Middle frontal gyrus (tissue), 1 donor: Measurements from ENCODE around the gene CCDC97.

Source experiments
- DNase-seq: peaks from one replicate; pipeline ENCODE4 v3.0.0-alpha.2; 2015; ENCODE audit warnings: low spot score; ENCODE audit errors: extremely low spot score

CCDC97 gene

GRCh38 chr19:41320185-41320518, 10.2 kb downstream of the CCDC97 start:
- no peak for DNase-seq

- no peak for DNase-seq
These were observed 10.6 kb downstream of the CCDC97 start for GRCh38 chr19:41320568-41320967.

- no peak for DNase-seq
These were observed 11.2 kb downstream of the CCDC97 start for GRCh38 chr19:41321204-41321599.

DNA sequence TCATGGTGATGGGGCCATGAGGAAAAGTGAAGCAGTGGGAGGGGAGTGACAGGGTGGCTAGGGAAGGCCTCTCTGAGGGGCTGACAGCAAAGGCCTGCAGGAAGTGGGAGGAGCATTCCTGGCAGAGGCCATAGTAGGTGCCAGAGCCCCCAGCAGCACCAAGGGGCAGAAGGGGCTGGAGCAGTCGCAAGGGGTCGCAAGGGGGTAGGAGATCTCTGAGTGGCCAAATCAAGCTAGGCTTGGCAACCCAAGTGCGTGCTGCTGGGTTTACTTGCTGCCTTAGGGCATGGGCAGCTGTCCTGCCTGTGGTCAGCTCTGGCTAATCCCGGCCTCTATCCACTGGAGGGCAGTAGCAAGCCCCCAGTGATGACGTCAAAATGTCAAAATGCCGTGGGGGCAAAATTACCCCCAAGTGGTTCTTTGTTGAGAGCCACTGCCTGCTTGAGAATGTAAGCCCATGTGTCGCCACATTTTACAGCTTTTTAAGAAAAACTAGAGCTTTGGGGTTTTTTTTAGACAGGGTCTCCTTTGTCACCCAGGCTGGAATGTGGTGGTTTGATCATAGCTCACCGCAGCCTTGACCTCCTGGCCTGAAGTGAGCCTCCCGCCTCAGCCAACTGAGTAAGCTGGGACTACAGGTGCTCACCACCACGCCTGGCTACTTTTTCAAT, 11.8 kb downstream of the CCDC97 start:
- DNase-seq: no peak

- DNase-seq: no peak
These were observed 12.5 kb downstream of the CCDC97 start for GRCh38 chr19:41322451-41322850.

DNA sequence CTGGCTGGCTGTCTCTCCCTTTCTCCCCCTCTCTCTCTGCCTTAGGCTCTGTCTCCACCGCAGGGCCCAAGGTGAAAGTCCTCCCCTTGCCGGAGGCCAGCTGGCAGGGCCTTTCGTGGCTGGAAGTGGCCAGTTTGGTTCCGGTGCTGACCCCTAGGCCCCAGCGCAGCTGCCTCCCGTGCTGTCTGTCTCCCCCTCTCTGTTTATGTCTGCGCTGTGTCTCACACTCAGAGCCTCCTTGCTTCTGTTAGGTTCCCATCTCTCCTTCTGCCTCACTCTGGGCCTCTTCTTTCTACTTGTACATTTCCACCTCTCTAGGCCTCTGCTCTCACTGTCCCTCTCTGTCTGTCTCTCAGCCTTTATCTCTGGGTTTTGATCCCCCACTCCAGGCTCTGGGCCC, 13.1 kb downstream of the CCDC97 start:
- DNase-seq: no peak

GRCh38 chr19:41323430-41324125, 13.6 kb downstream of the CCDC97 start:
- DNase-seq: no peak

DNA sequence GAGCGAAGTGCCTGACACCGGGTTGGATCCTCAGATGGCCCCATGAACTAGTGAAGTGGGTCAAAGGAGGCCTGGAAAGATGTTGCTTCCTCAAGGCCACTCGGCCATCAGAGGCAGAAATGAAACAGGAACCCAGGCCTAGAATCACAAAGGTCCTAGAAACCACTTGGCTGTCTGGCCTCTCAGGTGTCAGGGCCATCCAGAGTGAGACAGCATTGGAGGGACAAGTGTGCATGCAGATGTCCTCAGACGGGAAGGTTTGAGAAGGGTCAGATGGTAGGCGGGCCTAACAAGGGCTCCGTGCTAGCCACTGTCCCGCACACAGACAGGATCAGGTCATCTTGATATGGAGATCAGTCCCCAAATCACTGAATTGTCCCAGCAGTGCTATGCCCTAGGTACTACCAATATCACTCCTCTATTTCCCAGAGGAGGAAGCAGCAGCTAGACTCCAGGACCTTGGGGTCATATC, 14.3 kb downstream of the CCDC97 start:
- no peak for DNase-seq

DNA sequence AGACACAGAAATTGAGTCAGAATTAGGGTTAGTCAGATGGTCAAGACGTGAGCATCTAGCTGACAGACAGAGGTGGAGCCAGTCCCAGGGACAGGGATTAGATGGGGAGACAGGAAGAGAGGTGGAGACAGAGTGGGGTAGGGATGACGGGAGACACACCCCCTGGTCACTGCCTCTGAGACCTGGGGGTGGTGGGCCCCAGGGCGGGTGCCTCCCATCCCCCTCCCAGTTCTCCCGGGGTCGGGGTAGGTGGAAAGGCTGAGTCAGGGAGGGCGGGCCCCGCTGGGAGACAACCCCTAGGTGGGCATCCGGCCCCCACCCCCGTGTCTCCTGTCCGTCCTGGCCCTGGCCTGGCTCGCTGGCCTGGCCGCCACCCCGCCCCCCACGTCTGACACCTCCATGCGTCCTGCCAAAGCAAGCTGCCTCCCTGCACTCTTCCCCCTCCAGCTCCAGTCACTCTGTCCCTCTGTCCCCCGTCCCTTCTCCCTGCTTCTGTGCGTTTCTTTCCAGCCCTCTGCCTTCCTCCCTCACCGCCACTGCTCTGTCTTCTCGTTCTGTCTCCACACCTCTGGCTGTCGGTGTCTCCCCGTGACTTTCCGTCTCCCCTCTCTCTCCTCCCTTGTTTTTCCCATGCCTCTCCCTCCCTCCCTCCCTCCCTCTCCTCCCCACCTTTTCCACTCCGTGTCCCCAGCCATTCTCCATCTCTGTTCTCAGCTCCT, 15.1 kb downstream of the CCDC97 start:
- DNase-seq: no peak

DNA sequence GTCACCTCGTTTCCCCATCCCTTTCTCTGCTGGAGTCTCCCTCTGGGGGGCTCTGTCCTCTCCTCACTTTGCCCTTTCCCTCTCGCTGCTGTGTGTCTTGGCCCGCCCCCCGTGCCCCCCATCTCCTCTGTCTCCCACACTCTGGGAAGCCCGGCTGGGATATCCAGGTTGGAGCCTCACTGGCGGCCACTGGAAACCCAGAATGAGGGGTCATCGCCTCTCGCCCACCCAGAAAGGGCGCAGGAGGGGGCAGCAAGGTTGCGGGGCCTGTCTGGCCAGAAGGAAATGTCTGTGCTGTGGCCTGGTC, 15.6 kb downstream of the CCDC97 start:
- DNase-seq: no peak

GRCh38 chr19:41325947-41326706, 16.2 kb downstream of the CCDC97 start:
- no peak for DNase-seq

DNA sequence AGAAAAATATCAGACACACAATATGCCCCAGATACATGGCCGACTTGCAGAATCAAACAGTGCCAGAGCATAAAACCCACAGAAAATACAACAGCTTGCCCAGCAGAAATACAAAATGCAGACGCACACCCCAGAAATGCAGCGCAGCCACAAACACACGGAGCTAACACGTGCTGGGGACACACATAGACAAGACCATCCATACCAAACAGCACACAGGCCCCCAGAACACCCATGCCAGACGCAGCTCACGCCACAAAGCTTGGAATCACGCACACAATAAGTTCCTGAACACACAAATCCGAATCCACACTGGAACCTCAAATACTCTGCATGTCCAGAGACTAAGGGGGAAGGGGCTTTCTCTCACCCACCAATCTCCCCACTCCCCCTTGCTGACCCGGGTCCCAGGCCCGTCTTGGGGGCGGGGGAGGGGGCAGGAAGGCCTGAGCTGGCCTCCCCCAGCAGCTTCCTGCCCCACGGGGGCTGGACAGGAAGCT, 17.2 kb downstream of the CCDC97 start:
- no peak for DNase-seq

GRCh38 chr19:41327576-41328156, 17.7 kb downstream of the CCDC97 start:
- DNase-seq: no peak

- DNase-seq: no peak
These were observed 18.3 kb downstream of the CCDC97 start for GRCh38 chr19:41328157-41328841.

DNA sequence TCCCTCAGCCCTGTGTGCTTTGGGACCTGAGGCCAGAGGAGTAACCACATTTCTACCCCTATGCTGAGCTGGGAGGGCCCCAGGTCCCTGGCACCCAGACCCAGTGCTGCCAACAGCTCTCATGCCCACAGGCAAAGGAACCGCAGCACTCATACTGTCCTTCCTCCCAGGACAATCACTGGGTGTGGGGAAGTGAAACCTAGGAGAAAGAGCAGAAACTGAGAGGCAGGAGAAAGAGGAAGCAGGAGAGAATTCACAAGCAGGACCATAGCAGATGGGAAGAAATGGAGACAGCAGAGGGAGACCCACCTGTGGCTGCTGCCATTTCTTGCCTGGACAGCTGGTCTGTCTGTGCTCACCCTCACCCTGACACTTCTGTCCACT, 18.9 kb downstream of the CCDC97 start:
- no peak for DNase-seq

DNA sequence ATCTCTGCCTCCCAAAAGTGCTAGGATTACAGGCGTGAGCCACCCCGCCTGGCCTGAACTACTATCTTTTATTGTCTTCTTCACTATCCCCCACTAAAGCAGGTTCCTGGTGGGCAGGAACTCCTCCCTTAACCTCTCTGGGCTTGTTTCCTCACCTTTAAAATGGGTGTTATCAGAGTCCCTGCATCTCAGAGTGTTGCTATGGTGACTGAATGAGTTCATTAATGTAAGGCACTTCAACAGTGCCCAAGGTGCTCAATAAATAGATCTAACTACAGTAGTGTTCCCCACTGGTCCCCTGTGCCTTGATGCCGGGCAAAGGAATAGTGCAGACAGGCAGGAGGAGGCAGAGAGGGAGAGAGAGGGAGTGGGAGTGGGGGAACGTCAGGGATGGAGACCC, 20.5 kb downstream of the CCDC97 start:
- DNase-seq: no peak

GRCh38 chr19:41330946-41331678, 21.1 kb downstream of the CCDC97 start:
- DNase-seq: no peak

DNA sequence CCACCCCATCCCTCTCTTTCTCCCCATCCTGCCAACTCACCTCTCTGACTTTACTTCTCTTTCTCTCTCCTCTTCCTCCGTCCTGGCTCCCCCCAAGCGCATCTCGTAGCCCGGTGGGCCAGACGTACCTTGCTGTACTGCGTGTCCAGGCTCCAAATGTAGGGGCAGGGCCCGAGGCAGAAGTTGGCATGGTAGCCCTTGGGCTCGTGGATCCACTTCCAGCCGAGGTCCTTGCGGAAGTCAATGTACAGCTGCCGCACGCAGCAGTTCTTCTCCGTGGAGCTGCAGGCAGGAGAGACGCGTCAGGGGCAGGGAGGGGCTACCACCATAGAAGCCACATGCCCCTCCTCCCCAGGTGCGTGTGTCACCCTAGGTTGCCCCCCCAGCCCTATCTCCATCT, 22.0 kb downstream of the CCDC97 start:
- DNase-seq: no peak

DNA sequence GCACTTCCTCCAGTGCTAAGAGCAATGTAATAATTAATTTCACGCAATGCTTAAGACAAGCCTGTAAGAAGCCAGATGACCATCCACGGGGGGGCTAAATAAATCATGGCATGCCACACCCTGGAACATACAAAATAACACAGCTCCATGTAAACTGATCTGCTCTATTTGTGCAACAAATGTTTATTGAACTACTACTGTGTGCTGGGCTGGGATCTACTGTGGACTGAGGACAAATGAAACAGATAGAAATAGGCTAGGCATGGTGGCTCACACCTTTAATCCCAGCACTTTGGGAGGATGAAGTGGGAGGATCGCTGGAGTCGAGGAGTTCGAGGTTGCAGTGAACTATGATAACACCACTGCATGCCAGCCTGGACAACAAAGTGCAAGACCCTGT, 22.5 kb downstream of the CCDC97 start:
- no peak for DNase-seq

- no peak for DNase-seq
These were observed 24.8 kb downstream of the CCDC97 start for GRCh38 chr19:41334793-41335192.
